HepG2 (cell line): ENCODE data around the gene NYNRIN. TPM values are rescaled to one million over a fixed set of nuclear protein-coding genes. Genes with fewer than 3 reads are reported as not detected.

Source experiments
- EEA1 ChIP-seq: sonication (generic); formaldehyde crosslinking; IDR thresholded peaks from 2 replicates; pipeline ENCODE4 v1.5.1; 2020; ENCODE audit warnings: mild to moderate bottlenecking, missing genetic modification reagents, borderline replicate concordance
- EP300 ChIP-seq, 3 experiments: sonication (generic) in 1 of 3; formaldehyde crosslinking in 1 of 3; IDR thresholded peaks; 2 replicates each; pipeline versions ENCODE4 v1.5.1 to v1.6.1; 2011 to 2020; ENCODE audit warnings: low read depth in 2 of 3, low read length in 2 of 3, borderline replicate concordance in 1 of 3, improper control_type of control experiment in 1 of 3, mild to moderate bottlenecking in 1 of 3, missing genetic modification reagents in 1 of 3, moderate library complexity in 1 of 3
- GATAD1 ChIP-seq: IDR thresholded peaks from 2 replicates; pipeline ENCODE4 v1.6.1; 2016; ENCODE audit warnings: missing genetic modification reagents, missing compliant biosample characterization
- JARID2 ChIP-seq: sonication (generic); formaldehyde crosslinking; IDR thresholded peaks from 2 replicates; pipeline ENCODE4 v1.8.1; 2023; ENCODE audit warnings: missing genetic modification reagents, inconsistent platforms; ENCODE audit not compliant: insufficient replicate concordance
- JUN ChIP-seq: sonication (generic); formaldehyde crosslinking; IDR thresholded peaks from 2 replicates; pipeline ENCODE4 v1.4.0; 2020; ENCODE audit warnings: mild to moderate bottlenecking, missing genetic modification reagents
- KAT8 ChIP-seq: IDR thresholded peaks from 2 replicates; pipeline ENCODE4 v1.6.1; 2016; ENCODE audit warnings: missing genetic modification reagents, missing compliant biosample characterization
- MTF2 ChIP-seq: sonication (generic); formaldehyde crosslinking; IDR thresholded peaks from 2 replicates; pipeline ENCODE4 v1.5.0; 2020; ENCODE audit warnings: missing genetic modification reagents, borderline replicate concordance
- PAF1 ChIP-seq: IDR thresholded peaks from 2 replicates; pipeline ENCODE4 v1.6.1; 2016; ENCODE audit warnings: missing genetic modification reagents, missing compliant biosample characterization
- ZFX ChIP-seq: sonication (generic); formaldehyde crosslinking; IDR thresholded peaks from 2 replicates; pipeline ENCODE4 v1.4.0; 2020; ENCODE audit warnings: mild to moderate bottlenecking, low read depth, missing genetic modification reagents, moderate library complexity
- ZHX2 ChIP-seq, 2 experiments: sonication (generic) in 1 of 2; formaldehyde crosslinking in 1 of 2; IDR thresholded peaks; 2 replicates each; pipeline versions ENCODE4 v1.6.1 to v1.9.0; 2014 to 2022; ENCODE audit warnings: antibody characterized with exemption in 1 of 2, borderline replicate concordance in 1 of 2, inconsistent platforms in 1 of 2, low read depth in 1 of 2, missing genetic modification reagents in 1 of 2
- ZNF609 ChIP-seq: sonication (generic); formaldehyde crosslinking; IDR thresholded peaks from 2 replicates; pipeline ENCODE4 v1.4.0; 2020; ENCODE audit warnings: mild to moderate bottlenecking, missing genetic modification reagents, borderline replicate concordance
- ZNF784 ChIP-seq: sonication (generic); formaldehyde crosslinking; IDR thresholded peaks from 2 replicates; pipeline ENCODE4 v1.5.1; 2020; ENCODE audit warnings: missing genetic modification reagents, mild to moderate bottlenecking, borderline replicate concordance
- polyA plus RNA-seq, 8 experiments: library from polyadenylated mRNA; depleted of rRNA in 3 of 8; stranded (reverse) in 7 of 8; unstranded in 1 of 8; fragments of >200 nt; fragmentation: Illumina TruSeq in 4 of 8; extraction: Trizol in 4 of 8; gene quantifications; 2 replicates each; pipeline versions ENCODE4 v1.2.1 to v1.2.3, GENCODE V29; 2011 to 2016; ENCODE audit warnings: low read depth in 4 of 8, missing spikeins in 1 of 8, mixed read lengths in 1 of 8; ENCODE audit not compliant: insufficient read depth in 1 of 8
- total RNA-seq, 5 experiments: library from RNA; depleted of rRNA; stranded (reverse); fragments of >200 nt; fragmentation: Illumina TruSeq; extraction: Trizol; gene quantifications; 2 replicates each; pipeline ENCODE4 v1.2.3, GENCODE V29; 2016; ENCODE audit warnings: low read depth in 1 of 5

The NYNRIN gene
- total and polyA plus RNA-seq, 2 of the 13 experiments (the other 11 are each of a cell fraction or from before 2014, with no cell fraction given) = 0.63 to 1.1 TPM

GRCh38 chr14:24422694-24423601 lies 24.1 kb downstream of the NYNRIN start (continued):
- TF ChIP-seq ZHX2 (IDR thresholded peaks at IDR 0.05; ENCODE audit: low read depth) = 0 out of 2 replicates have a peak, but pooled peaks have one; percentile 10
- TF ChIP-seq ZHX2 (CRISPR knock-in tag; IDR thresholded peaks at IDR 0.05; ENCODE audit: borderline replicate concordance) = no peak
- no peak for TF ChIP-seq JARID2 (CRISPR knock-in tag)
- peak; percentile 24; the same call in 1 of the 2 replicates for TF ChIP-seq GATAD1 (CRISPR knock-in tag)
- 0 out of 2 replicates have a peak, but pooled peaks have one; percentile 21 for TF ChIP-seq ZNF609
- 0 out of 2 replicates have a peak, but pooled peaks have one; percentile 26 for TF ChIP-seq JUN (CRISPR knock-in tag)
- TF ChIP-seq PAF1 = no peak
- TF ChIP-seq MTF2 (CRISPR knock-in tag) = no peak
- peak; percentile 75 for TF ChIP-seq KAT8 (CRISPR knock-in tag)
- peak; percentile 53; the same call in 1 of the 2 replicates for TF ChIP-seq ZFX (CRISPR knock-in tag)
- TF ChIP-seq EP300 (IDR thresholded peaks at IDR 0.05; ENCODE audit: low read depth in 2 of 2, low read length in 2 of 2) = no peak
- no peak for TF ChIP-seq EP300 (CRISPR knock-in tag; IDR thresholded peaks at IDR 0.05; ENCODE audit: borderline replicate concordance)
- no peak; the same call in 1 of the 2 replicates for TF ChIP-seq ZNF784 (CRISPR knock-in tag)
- no peak for TF ChIP-seq EEA1 (CRISPR knock-in tag)
